Mesendoderm (in vitro differentiated cells): ENCODE measurements around the gene CCDC14.

ENCODE experiments used
- DNase-seq: peaks from one replicate; pipeline ENCODE4 v3.0.0; 2013
- H2AK5ac ChIP-seq: 2 replicates; pipeline ENCODE4 v1.6.1; 2013; ENCODE audit warnings: low read length, inconsistent platforms
- H2BK120ac ChIP-seq: 2 replicates; pipeline ENCODE4 v1.6.1; 2013; ENCODE audit warnings: low read depth, mild to moderate bottlenecking, low read length, moderate library complexity, mixed read lengths
- H2BK15ac ChIP-seq: replicated peaks from 2 replicates; pipeline ENCODE4 v1.6.1; 2013; ENCODE audit warnings: low read depth, mild to moderate bottlenecking, moderate library complexity
- H2BK5ac ChIP-seq: 2 replicates; pipeline ENCODE4 v1.6.1; 2013; ENCODE audit warnings: low read length, inconsistent platforms
- H3K18ac ChIP-seq: 2 replicates; pipeline ENCODE4 v1.6.1; 2013; ENCODE audit warnings: mild to moderate bottlenecking, low read length, mixed read lengths
- H3K23ac ChIP-seq: one replicate; pipeline ENCODE4 v1.6.1; 2013; ENCODE audit warnings: low read length
- H3K27ac ChIP-seq: 2 replicates; pipeline ENCODE4 v1.5.1; 2013; ENCODE audit warnings: low read depth, mild to moderate bottlenecking, inconsistent platforms, low read length, moderate library complexity
- H3K27me3 ChIP-seq: 2 replicates; pipeline ENCODE4 v1.6.1; 2013; ENCODE audit warnings: low read length, control low read depth, mild to moderate bottlenecking, inconsistent platforms; ENCODE audit not compliant: insufficient read depth, poor library complexity
- H3K36me3 ChIP-seq: 2 replicates; pipeline ENCODE4 v1.6.1; 2013; ENCODE audit warnings: low read length, inconsistent platforms; ENCODE audit not compliant: control insufficient read depth, insufficient read depth
- H3K4ac ChIP-seq: one replicate; pipeline ENCODE4 v1.6.1; 2013; ENCODE audit warnings: low read depth, mild to moderate bottlenecking, low read length, moderate library complexity
- H3K4me1 ChIP-seq: 2 replicates; pipeline ENCODE4 v1.6.1; 2013; ENCODE audit warnings: low read depth, low read length, inconsistent platforms; ENCODE audit not compliant: control insufficient read depth
- H3K4me2 ChIP-seq: 2 replicates; pipeline ENCODE4 v1.6.1; 2013; ENCODE audit warnings: low read length
- H3K4me3 ChIP-seq: 2 replicates; pipeline ENCODE4 v1.5.1; 2013; ENCODE audit warnings: mild to moderate bottlenecking, low read length
- H3K56ac ChIP-seq: one replicate; pipeline ENCODE4 v1.6.1; 2013; ENCODE audit warnings: low read length
- H3K79me1 ChIP-seq: 2 replicates; pipeline ENCODE4 v1.6.1; 2013; ENCODE audit warnings: low read length, inconsistent platforms
- H3K79me2 ChIP-seq: 2 replicates; pipeline ENCODE4 v1.6.1; 2013; ENCODE audit warnings: mild to moderate bottlenecking, low read length; ENCODE audit not compliant: control insufficient read depth, insufficient read depth
- H3K9ac ChIP-seq: 2 replicates; pipeline ENCODE4 v1.6.1; 2013; ENCODE audit warnings: low read length, inconsistent platforms
- H4K5ac ChIP-seq: one replicate; pipeline ENCODE4 v1.6.1; 2013; ENCODE audit warnings: low read length
- H4K8ac ChIP-seq: one replicate; pipeline ENCODE4 v1.6.1; 2013; ENCODE audit warnings: low read depth, mild to moderate bottlenecking, control low read depth, low read length, moderate library complexity
- WGBS: extraction: QIAGEN DNeasy Blood & Tissue Kit; methylation state at CpG from one replicate; pipeline ENCODE4 v1.1.7; 2013; ENCODE audit warnings: low lambda C conversion rate, missing lambda C conversion rate; ENCODE audit not compliant: insufficient coverage; ENCODE audit errors: extremely low coverage; 5-methylcytosine and 5-hydroxymethylcytosine counted together

Gene CCDC14

GRCh38 chr3:123883111-123883510 lies 77.9 kb downstream of the CCDC14 start:
- Histone ChIP-seq H4K8ac (no peak overlapping the region), H2BK15ac (no peak overlapping the region), H2BK5ac (no peak overlapping the region), H3K23ac (peak overlapping the region; percentile 84), H3K27me3 (no peaks in the 10 kb centered on the region), H3K36me3 (no peaks in the 10 kb centered on the region), H2AK5ac (no peak overlapping the region), H3K4me3 (no peak overlapping the region), H3K18ac (no peak overlapping the region), H3K56ac (no peak overlapping the region), H2BK120ac (no peak overlapping the region), H3K79me2 (no peaks in the 10 kb centered on the region), H4K5ac (no peak overlapping the region), H3K4ac (no peak overlapping the region), H3K79me1 (no peaks in the 10 kb centered on the region), H3K4me1 (no peaks in the 10 kb centered on the region), H3K27ac (no peak overlapping the region), H3K9ac (peak overlapping the region; percentile 84), H3K4me2 (no peak overlapping the region)
- no peak for DNase-seq
- no CpG with 5 or more reads among the region's 4 CpGs for WGBS

DNA sequence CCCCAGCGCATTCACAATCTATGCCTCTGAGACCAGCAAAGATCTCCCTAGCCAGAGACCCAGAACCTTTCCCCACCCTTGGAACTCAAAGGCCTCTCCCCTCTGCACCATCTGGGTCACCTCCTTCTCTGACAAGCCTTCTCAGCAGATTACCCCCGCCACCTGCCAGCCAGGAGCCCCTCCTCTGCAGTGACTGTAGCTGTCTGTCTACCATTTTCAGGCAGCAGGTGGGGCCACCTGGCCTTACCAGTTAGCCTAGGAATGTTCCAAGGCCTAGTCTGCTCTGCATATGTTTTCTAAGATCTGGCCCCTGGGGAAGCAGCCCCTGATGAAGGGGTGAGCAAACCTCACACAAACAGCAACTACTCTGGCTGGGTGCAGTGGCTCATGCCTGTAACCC lies 79.3 kb downstream of the CCDC14 start:
- no peak overlapping the region for H3K4me2 ChIP-seq
- no peak overlapping the region for H2BK5ac ChIP-seq
- no peaks in the 10 kb centered on the region for H3K4me1 ChIP-seq
- H3K18ac ChIP-seq: no peak overlapping the region
- H3K27ac ChIP-seq: no peak overlapping the region
- WGBS: no CpG with 5 or more reads among the region's 2 CpGs
- H3K36me3 ChIP-seq: no peaks in the 10 kb centered on the region
- no peak overlapping the region for H3K9ac ChIP-seq
- H3K79me1 ChIP-seq: no peaks in the 10 kb centered on the region
- no peak overlapping the region for H2BK15ac ChIP-seq
- peak; percentile 54 for DNase-seq
- H2AK5ac ChIP-seq: no peak overlapping the region
- no peaks in the 10 kb centered on the region for H3K79me2 ChIP-seq
- no peak overlapping the region for H3K23ac ChIP-seq
- no peak overlapping the region for H4K8ac ChIP-seq
- H3K27me3 ChIP-seq: no peaks in the 10 kb centered on the region
- no peak overlapping the region for H2BK120ac ChIP-seq
- no peak overlapping the region for H3K4ac ChIP-seq
- H3K56ac ChIP-seq: no peak overlapping the region
- H4K5ac ChIP-seq: no peak overlapping the region
- no peak overlapping the region for H3K4me3 ChIP-seq

DNA sequence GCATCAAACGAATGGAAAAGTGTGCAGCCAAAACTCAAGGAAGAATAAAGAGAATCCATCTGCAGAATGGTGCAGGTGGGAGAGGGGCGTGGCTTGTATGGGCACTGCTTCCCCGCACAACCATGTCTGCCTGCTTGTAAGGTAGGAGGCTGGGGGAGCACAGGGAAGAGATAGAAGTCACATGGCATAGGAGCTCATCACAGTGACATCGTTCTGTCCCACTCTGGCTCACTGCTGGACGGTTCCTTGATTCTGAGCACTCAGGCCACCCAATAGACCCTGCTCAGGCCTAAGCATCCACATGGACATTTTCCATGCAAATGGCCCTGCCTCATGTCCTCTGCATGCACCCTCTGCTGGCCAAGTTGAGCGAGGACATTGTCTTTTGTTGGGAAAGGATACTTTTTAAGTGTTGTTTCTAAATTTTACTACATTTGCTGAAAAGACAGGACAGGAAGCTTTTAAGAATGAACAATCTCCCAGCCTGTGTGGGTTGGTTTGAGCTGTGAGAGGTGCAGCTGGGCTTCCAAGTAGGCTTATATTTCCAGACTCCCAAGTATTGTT lies 79.9 kb downstream of the CCDC14 start:
- H2AK5ac ChIP-seq: no peak overlapping the region
- H4K8ac ChIP-seq: no peak overlapping the region
- no peaks in the 10 kb centered on the region for H3K4me1 ChIP-seq
- H3K79me1 ChIP-seq: no peaks in the 10 kb centered on the region
- no peak overlapping the region for H3K27ac ChIP-seq
- no peaks in the 10 kb centered on the region for H3K27me3 ChIP-seq
- H3K18ac ChIP-seq: no peak overlapping the region
- no peak overlapping the region for H4K5ac ChIP-seq
- H3K36me3 ChIP-seq: no peaks in the 10 kb centered on the region
- H3K23ac ChIP-seq: no peak overlapping the region
- no peak overlapping the region for H3K4ac ChIP-seq
- DNase-seq: peak; percentile 64
- H3K9ac ChIP-seq: no peak overlapping the region
- H3K56ac ChIP-seq: no peak overlapping the region
- no peak overlapping the region for H3K4me3 ChIP-seq
- no peaks in the 10 kb centered on the region for H3K79me2 ChIP-seq
- no peak overlapping the region for H2BK5ac ChIP-seq
- H3K4me2 ChIP-seq: no peak overlapping the region
- H2BK15ac ChIP-seq: no peak overlapping the region
- WGBS: no CpG with 5 or more reads among the region's 6 CpGs
- no peak overlapping the region for H2BK120ac ChIP-seq

DNA sequence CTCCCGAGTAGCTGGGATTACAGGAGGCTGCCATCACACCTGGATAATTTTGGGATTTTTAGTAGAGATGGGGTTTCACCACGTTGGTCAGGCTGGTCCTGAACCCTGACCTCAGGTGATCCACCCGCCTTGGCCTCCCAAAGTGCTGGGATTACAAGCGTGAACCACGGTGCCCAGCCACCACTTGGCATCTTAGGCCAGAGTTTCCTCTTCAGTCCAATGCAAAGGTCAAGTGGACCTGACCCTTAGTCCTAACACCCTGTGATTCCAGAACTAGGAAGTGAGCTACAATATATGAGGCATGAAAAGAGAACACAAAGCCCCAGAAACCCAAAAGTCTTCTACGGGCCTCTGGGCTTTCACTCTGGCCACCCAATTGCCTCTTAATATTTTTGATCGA lies 82.2 kb downstream of the CCDC14 start:
- Histone ChIP-seq H3K4me3 (no peak overlapping the region), H3K79me1 (no peaks in the 10 kb centered on the region), H4K8ac (no peak overlapping the region), H3K56ac (no peak overlapping the region), H2BK15ac (no peak overlapping the region), H3K18ac (no peak overlapping the region), H3K27ac (no peak overlapping the region), H3K4ac (no peak overlapping the region), H3K27me3 (no peaks in the 10 kb centered on the region), H3K36me3 (no peaks in the 10 kb centered on the region), H3K4me1 (no peaks in the 10 kb centered on the region), H3K9ac (no peak overlapping the region), H2BK120ac (no peak overlapping the region), H3K79me2 (no peaks in the 10 kb centered on the region), H2AK5ac (no peak overlapping the region), H4K5ac (no peak overlapping the region), H3K4me2 (no peak overlapping the region), H2BK5ac (no peak overlapping the region), H3K23ac (no peak overlapping the region)
- no peak for DNase-seq
- WGBS: no CpG with 5 or more reads among the region's 7 CpGs

DNA sequence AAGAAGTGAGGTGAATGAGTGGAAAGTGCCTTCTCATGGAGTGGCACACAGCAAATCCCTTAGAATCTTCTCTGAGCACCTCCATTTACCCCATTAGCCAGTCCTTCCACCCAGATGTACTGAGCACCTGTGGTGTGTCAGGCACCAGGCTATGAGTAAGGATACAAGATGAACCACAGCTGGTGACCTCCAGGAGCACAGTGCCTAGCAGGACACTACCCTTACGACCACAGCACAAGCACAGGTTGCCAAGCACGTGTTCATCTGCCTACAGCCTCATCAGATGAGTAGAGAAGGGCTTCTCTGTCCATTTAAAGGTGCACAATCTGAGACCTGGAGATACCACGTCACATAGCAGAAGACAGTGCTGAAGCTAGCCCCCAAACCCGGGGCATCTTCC lies 83.1 kb downstream of the CCDC14 start:
- Histone ChIP-seq H3K79me2 (no peaks in the 10 kb centered on the region), H3K4ac (no peak overlapping the region), H3K4me1 (no peaks in the 10 kb centered on the region), H4K5ac (no peak overlapping the region), H3K18ac (no peak overlapping the region), H3K36me3 (no peaks in the 10 kb centered on the region), H3K23ac (no peak overlapping the region), H3K56ac (no peak overlapping the region), H3K79me1 (no peaks in the 10 kb centered on the region), H2BK5ac (no peak overlapping the region), H3K27ac (no peak overlapping the region), H2BK15ac (no peak overlapping the region), H3K4me3 (no peak overlapping the region), H2AK5ac (no peak overlapping the region), H3K9ac (no peak overlapping the region), H3K27me3 (no peaks in the 10 kb centered on the region), H4K8ac (no peak overlapping the region), H3K4me2 (no peak overlapping the region), H2BK120ac (no peak overlapping the region)
- DNase-seq: no peak
- whole genome bisulfite sequencing: no CpG with 5 or more reads among the region's 4 CpGs

DNA sequence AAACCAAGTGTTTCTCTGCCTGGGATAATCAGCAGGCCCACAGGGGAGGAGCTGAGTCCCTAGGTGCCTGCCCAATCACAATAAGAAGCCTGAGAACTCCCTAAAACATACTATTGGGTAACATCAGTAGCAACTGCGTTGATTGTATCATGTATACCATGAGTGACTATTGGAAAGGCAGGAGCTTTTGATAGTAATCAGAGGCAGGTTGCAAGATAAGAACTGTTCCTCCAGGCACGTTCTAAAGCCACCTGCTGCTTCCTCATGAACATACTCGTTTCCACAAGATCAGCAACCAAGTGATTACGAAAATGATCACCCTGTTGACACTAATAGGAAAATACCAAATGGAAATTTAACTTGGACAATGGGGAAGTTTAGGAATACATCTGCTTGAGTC lies 83.6 kb downstream of the CCDC14 start:
- H2AK5ac ChIP-seq: no peak overlapping the region
- no peak overlapping the region for H3K23ac ChIP-seq
- no peak overlapping the region for H2BK15ac ChIP-seq
- no peaks in the 10 kb centered on the region for H3K4me1 ChIP-seq
- H3K4ac ChIP-seq: no peak overlapping the region
- peak overlapping the region; percentile 16 for H2BK120ac ChIP-seq
- no peak overlapping the region for H3K18ac ChIP-seq
- no peak overlapping the region for H3K27ac ChIP-seq
- no peak overlapping the region for H3K9ac ChIP-seq
- H3K27me3 ChIP-seq: no peaks in the 10 kb centered on the region
- H4K8ac ChIP-seq: no peak overlapping the region
- no peaks in the 10 kb centered on the region for H3K79me2 ChIP-seq
- no peak overlapping the region for H3K56ac ChIP-seq
- H3K4me2 ChIP-seq: no peak overlapping the region
- no peaks in the 10 kb centered on the region for H3K36me3 ChIP-seq
- no peak overlapping the region for H3K4me3 ChIP-seq
- DNase-seq: no peak
- no peaks in the 10 kb centered on the region for H3K79me1 ChIP-seq
- H2BK5ac ChIP-seq: no peak overlapping the region
- H4K5ac ChIP-seq: no peak overlapping the region
- WGBS: no CpG with 5 or more reads among the region's 4 CpGs
